ENCODE data around the gene RHBDL1.

GRCh38 chr16:710500-711075, 35.1 kb downstream of the RHBDL1 start:
- TF ChIP-seq, protein P1, sequence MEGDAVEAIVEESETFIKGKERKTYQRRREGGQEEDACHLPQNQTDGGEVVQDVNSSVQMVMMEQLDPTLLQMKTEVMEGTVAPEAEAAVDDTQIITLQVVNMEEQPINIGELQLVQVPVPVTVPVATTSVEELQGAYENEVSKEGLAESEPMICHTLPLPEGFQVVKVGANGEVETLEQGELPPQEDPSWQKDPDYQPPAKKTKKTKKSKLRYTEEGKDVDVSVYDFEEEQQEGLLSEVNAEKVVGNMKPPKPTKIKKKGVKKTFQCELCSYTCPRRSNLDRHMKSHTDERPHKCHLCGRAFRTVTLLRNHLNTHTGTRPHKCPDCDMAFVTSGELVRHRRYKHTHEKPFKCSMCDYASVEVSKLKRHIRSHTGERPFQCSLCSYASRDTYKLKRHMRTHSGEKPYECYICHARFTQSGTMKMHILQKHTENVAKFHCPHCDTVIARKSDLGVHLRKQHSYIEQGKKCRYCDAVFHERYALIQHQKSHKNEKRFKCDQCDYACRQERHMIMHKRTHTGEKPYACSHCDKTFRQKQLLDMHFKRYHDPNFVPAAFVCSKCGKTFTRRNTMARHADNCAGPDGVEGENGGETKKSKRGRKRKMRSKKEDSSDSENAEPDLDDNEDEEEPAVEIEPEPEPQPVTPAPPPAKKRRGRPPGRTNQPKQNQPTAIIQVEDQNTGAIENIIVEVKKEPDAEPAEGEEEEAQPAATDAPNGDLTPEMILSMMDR (IDR thresholded peaks at IDR 0.05), result no peak
- TF ChIP-seq ZFX (IDR thresholded peaks at IDR 0.05; ENCODE audit: borderline replicate concordance), result no peak

Measured in 22Rv1 (cell line).